Measurements from ENCODE around the gene FN1. TPM values are rescaled to one million over a fixed set of nuclear protein-coding genes. Genes with fewer than 3 reads are reported as not detected.
A peak's percentile ranks its signal among the peaks of the same experiment; 100 is the strongest.
"Not testable (repeated sequence)": the region's sequence is repeated elsewhere in the genome, so short reads cannot be mapped to it uniquely, and the experiment has no call there.

Gene FN1
- total and polyA plus RNA-seq, 2 donors (not counting 1 experiment from before 2014, with no cell fraction given): 0.05 TPM; not detected in 1

- peak overlapping the region; percentile 98 for H3K9ac ChIP-seq (ENCODE audit: low read length)
- H3K9me3 Mint-ChIP-seq (ENCODE audit: insufficient read depth); H3K27me3 Mint-ChIP-seq; H3K27me3 ChIP-seq (replicated peaks in 1 of 4; ENCODE audit: control extremely low read depth in 1 of 4, control insufficient read depth in 3 of 4, insufficient read depth in 4 of 4, low read length in 3 of 4); H3K9me3 ChIP-seq (ENCODE audit: control extremely low read depth in 1 of 3, control insufficient read depth in 2 of 3, insufficient read depth in 1 of 3, low read length in 2 of 3); H4K20me1 ChIP-seq (ENCODE audit: control insufficient read depth, insufficient read depth, low read length, poor library complexity, severe bottlenecking); ATAC-seq (ENCODE audit: low read depth); DNase-seq: not testable (repeated sequence)
- H3K4me3 ChIP-seq (ENCODE audit: control extremely low read depth in 1 of 5, extremely low read depth in 1 of 5, insufficient read depth in 1 of 5, low read depth in 2 of 5, low read length in 4 of 5): peak overlapping the region; percentile 63 to 100 (median 95)
- H3K4me3 Mint-ChIP-seq: peak overlapping the region; percentile 94
- H3K27ac Mint-ChIP-seq: peak overlapping the region; percentile 90
- POLR2A ChIA-PET: interaction anchor here (0.7 kb wide), 2 partner anchors 770 to 802 kb away, joined by 3 to 9 read pairs; partner anchors contain the start of genes PECR and TMEM169
- H3K4me1 Mint-ChIP-seq: peaks cover 31% of the 10 kb centered on the region
- H3K4me1 ChIP-seq (ENCODE audit: control insufficient read depth in 2 of 2, insufficient read depth in 2 of 2, low read length in 2 of 2): peaks cover 17% of the 10 kb centered on the region in 2 donors
- CTCF ChIA-PET: interaction anchor here (1.2 kb wide), 1 partner anchor 22 kb away, joined by 3 read pairs; no protein-coding TSS in a partner anchor
- peak overlapping the region; percentile 99 for H2AFZ ChIP-seq (ENCODE audit: insufficient read depth, low read depth, low read length, poor library complexity, severe bottlenecking)
- peak overlapping the region; percentile 86 for H3K4me2 ChIP-seq (replicated peaks; ENCODE audit: low read depth, low read length, poor library complexity, severe bottlenecking)
- H3K79me2 ChIP-seq (ENCODE audit: control insufficient read depth, insufficient read depth, low read length): peaks cover 35% of the 10 kb centered on the region
- peak overlapping the region; percentile 25 to 77 for H3K27ac ChIP-seq (ENCODE audit: low read length in 2 of 2)
- intact Hi-C loops (cut with micrococcal nuclease): loop anchor here (1.0 to 5.0 kb wide), 4 partner anchors 502 to 1101 kb away; partner anchors contain the start of genes BARD1 and SMARCAL1
- 95% methylated on average over 2 of the region's 13 CpGs for WGBS (ENCODE audit: insufficient coverage)
- peaks cover 4 to 11% of the 10 kb centered on the region in 2 experiments for H3K36me3 ChIP-seq (replicated peaks in 1 of 2; ENCODE audit: control extremely low read depth in 1 of 2, control insufficient read depth in 1 of 2, extremely low read depth in 1 of 2, insufficient read depth in 2 of 2, low read length in 1 of 2)
Measured at GRCh38 chr2:215311259-215311624, 124.6 kb downstream of the FN1 start.

Other genes with a start within 250 kb of the FN1 start
- 80.4 and 80.6 TPM in 2 replicates for gene ATIC, start 124.0 kb downstream of the FN1 start, total RNA-seq
- gene ATIC, start 124.0 kb downstream of the FN1 start, polyA plus RNA-seq: 55.4 and 64.5 TPM in 2 replicates